Peyer's patch (tissue), 4 donors: ENCODE results near the gene WSCD1.

Experiments used
- CTCF ChIP-seq, 6 experiments: fragments of 450-650 bp in 4 of 6; fragments of 200-600 bp in 2 of 6; sonication (generic) in 1 of 6; IDR thresholded peaks; one replicate each; pipeline ENCODE4 v1.5.1; 2017 to 2019; ENCODE audit warnings: antibody characterized with exemption in 6 of 6, mild to moderate bottlenecking in 3 of 6, moderate library complexity in 1 of 6
- POLR2A ChIP-seq, 2 donors: fragments of 450-650 bp; IDR thresholded peaks; one replicate each; pipeline ENCODE4 v1.5.1; 2017; ENCODE audit warnings: antibody characterized with exemption in 2 of 2, mild to moderate bottlenecking in 2 of 2, moderate library complexity in 2 of 2

GRCh38 chr17:6137716-6138502, 67.7 kb downstream of the WSCD1 start:
- TF ChIP-seq CTCF (IDR thresholded peaks at IDR 0.05) (no peak), POLR2A (IDR thresholded peaks at IDR 0.05) (no peak)
